HG02840 (cell line): ENCODE data around the gene PCLAF.
"Not testable (repeated sequence)": the region's sequence is repeated elsewhere in the genome, so short reads cannot be mapped to it uniquely, and the experiment has no call there.

Experiments used
- ATAC-seq: cut with Tn5 transposase; IDR thresholded peaks from one replicate; pipeline ENCODE4 v1.9.1; 2021; ENCODE audit warnings: mild to moderate bottlenecking, moderate library complexity, moderate number of reproducible peaks; ENCODE audit not compliant: unreplicated experiment, low FRiP score

PCLAF gene

DNA sequence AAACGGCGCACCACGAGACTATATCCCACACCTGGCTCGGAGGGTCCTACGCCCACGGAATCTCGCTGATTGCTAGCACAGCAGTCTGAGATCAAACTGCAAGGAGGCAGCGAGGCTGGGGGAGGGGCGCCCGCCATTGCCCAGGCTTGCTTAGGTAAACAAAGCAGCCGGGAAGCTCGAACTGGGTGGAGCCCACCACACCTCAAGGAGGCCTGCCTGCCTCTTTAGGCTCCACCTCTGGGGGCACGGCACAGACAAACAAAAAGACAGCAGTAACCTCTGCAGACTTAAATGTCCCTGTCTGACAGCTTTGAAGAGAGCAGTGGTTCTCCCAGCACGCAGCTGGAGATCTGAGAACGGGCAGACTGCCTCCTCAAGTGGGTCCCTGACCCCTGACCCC is 54.3 kb downstream of the PCLAF start:
- not testable (repeated sequence) for ATAC-seq

DNA sequence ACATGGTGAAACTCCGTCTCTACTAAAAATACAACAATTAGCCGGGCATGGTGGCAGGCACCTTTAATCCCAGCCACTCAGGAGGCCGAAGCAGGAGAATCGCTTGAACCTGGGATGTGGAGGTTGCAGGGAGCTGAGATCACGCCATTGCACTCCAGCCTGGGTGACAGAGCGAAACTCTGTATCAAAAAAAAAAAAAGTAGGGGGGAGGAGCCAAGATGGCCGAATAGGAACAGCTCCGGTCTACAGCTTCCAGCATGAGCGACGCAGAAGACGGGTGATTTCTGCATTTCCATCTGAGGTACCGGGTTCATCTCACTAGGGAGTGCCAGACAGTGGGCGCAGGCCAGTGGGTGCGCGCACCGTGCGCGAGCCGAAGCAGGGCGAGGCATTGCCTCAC is 54.8 kb downstream of the PCLAF start:
- ATAC-seq, result not testable (repeated sequence)

DNA sequence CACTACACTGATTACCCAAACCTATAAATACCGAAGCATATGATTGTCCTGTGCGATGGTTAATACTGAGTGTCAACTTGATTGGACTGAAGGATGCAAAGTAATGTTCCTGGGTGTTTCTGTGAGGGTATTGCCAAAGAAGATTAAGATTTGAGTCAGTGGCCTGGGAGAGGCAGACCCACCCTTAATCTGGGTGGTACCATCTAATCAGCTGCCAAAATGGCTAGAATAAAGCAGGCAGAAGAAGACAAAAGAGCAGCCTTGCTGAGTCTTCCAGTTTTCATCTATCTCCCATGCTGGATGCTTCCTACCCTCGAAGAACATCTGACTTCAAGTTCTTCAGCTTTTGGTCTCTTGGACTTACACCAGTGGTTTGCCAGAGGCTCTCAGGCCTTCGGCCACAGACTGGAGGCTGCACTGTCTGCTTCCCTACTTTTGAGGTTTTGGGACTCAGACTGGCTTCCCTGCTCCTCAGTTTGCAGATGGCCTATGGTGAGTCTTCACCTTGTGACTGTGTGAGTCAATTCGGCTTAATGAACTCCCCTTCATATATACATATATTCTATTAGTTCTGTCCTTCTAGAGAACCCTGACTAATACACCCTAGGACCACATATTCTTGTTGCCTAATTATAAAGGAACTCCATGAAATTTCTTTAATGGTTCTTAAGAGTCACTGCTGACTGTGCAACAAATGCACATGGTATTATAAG is 56.9 kb downstream of the PCLAF start:
- no peak for ATAC-seq

DNA sequence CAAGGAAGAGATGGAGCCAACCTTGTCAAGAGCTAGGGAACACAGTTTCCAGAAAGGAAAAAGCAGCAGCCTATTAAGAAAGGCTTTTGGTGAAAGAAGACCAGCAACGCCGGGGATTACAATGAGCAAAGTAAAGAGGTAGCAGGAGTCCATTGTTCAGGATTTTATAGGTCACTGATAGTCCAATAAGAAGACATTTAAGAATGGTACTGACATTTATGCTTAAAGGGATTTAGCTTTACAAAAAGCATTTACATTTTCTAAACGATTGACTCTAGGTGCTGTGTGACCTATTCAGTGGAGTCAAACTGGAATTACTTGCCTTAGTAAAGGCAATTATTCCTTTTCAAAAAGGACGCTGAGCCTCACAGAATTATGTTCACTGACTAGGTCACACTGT is 66.0 kb downstream of the PCLAF start:
- no peak for ATAC-seq

DNA sequence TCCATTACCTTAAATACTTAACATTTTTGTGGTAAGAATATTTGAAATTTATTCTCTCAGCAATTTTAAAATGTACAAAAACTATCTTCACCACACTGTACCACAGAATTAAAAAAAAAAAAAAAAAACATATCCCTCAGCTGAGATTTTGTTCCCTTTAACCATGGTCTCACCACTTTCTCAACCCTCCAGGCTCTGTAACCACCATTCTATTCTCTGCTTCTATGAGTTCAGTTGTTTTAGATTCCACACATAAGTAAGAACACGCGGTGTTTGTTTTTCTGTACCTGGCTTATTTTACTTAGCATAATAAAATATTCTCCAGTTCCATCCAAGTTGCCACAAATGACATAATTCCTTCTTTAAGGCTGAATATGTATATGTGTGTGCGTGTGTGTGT is 66.8 kb downstream of the PCLAF start:
- ATAC-seq, result no peak
